ENCODE data around the gene TRAK2.

The TRAK2 gene

DNA sequence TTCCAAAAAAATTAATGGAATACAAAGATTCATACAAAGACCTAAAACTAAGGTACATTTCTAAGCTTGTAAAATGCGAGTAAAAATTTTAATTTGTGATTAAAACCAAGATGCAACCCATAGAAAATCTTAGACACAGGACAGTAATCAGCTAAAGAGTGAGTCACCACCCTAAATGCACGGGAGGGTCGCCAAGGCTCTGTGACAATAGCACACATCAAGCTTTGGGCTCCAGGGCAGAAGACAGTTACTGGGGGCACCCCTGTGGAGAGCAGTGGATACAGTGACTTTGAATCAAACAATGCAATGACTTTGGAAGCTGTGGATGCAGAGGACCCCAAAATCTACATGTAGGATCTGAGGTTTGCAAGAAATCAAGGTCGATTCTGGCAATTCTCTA, 101.7 kb downstream of the TRAK2 start:
- H3K4me3 ChIP-seq (ENCODE audit: low read depth, low read length) = no peak overlapping the region
- DNase-seq (ENCODE audit: low read depth) = no peak
- TF ChIP-seq, protein P1, sequence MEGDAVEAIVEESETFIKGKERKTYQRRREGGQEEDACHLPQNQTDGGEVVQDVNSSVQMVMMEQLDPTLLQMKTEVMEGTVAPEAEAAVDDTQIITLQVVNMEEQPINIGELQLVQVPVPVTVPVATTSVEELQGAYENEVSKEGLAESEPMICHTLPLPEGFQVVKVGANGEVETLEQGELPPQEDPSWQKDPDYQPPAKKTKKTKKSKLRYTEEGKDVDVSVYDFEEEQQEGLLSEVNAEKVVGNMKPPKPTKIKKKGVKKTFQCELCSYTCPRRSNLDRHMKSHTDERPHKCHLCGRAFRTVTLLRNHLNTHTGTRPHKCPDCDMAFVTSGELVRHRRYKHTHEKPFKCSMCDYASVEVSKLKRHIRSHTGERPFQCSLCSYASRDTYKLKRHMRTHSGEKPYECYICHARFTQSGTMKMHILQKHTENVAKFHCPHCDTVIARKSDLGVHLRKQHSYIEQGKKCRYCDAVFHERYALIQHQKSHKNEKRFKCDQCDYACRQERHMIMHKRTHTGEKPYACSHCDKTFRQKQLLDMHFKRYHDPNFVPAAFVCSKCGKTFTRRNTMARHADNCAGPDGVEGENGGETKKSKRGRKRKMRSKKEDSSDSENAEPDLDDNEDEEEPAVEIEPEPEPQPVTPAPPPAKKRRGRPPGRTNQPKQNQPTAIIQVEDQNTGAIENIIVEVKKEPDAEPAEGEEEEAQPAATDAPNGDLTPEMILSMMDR (IDR thresholded peaks at IDR 0.05; ENCODE audit: control insufficient read depth, extremely low read depth, insufficient read depth) = no peak

DNA sequence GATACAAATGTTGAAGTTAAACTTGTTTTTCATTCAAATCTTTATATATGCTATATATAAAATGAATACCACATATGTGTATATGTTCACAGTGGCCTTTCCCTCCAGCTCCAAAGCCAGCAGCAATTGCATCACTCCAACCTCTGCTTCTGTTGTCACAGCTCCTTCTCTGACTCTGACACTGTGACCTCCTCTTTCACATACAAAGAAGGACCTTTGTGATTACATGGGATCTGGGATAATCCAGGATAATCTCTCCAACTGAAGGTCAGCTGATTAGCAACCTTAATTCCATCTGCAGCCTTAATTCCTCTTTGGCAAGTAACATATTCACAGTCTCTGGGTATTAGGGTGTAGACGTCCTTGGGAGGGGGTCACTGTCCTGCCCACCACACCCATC, 102.5 kb downstream of the TRAK2 start:
- no peak overlapping the region for H3K4me3 ChIP-seq (ENCODE audit: low read depth, low read length)
- no peak for DNase-seq (ENCODE audit: low read depth)
- TF ChIP-seq, protein P1 (IDR thresholded peaks at IDR 0.05; ENCODE audit: control insufficient read depth, extremely low read depth, insufficient read depth) = no peak

DNA sequence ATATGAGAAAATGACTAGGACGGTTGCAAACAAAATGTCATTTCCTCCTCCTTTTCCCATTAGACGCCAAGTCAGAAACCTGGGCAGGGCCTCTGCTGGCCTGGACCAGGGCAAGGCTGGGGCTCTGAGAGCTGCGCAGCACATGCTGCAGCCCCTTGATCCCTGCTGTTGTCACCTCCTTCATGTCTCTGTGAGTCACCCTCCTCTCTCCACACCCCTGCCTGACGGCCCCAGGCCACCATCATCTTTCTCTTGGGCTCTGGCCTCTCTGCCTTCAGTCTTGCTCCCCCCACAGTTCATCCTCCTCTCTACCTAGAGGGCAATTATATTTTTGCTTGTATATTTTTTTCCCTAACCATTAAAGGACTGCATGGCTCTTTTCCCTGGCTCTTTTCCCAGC, 104.1 kb downstream of the TRAK2 start:
- TF ChIP-seq, protein P1 (IDR thresholded peaks at IDR 0.05; ENCODE audit: control insufficient read depth, extremely low read depth, insufficient read depth) = no peak
- H3K4me3 ChIP-seq (ENCODE audit: low read depth, low read length) = no peak overlapping the region
- no peak for DNase-seq (ENCODE audit: low read depth)

DNA sequence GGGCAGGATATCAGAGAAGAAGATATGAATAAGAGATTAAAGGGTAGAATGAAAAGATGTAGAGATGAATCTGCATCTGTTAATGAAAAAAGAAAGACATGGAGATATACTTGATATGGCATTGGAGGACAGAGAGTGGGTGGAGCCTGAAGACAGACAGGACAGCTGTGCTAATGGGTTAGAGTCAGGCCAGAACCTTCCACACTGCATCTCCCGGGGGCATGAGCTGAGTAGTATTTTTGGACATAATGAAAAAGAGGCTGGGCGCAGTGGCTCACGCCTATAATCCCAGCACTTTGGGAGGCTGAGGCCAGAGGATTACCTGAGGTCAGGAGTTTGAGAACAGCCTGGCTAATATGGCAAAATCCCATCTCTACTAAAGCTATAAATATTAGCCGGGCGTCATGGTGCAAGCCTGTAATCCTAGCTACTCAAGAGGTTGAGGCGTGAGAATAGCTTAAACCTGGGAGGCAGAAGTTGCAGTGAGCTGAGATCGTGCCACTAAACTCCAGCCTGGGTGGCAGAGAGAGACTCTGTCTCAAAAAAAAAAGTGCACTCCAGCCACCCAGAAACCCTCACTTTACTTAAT, 105.5 kb downstream of the TRAK2 start:
- TF ChIP-seq, protein P1 (IDR thresholded peaks at IDR 0.05; ENCODE audit: control insufficient read depth, extremely low read depth, insufficient read depth) = no peak
- no peak overlapping the region for H3K4me3 ChIP-seq (ENCODE audit: low read depth, low read length)
- DNase-seq (ENCODE audit: low read depth) = no peak

DNA sequence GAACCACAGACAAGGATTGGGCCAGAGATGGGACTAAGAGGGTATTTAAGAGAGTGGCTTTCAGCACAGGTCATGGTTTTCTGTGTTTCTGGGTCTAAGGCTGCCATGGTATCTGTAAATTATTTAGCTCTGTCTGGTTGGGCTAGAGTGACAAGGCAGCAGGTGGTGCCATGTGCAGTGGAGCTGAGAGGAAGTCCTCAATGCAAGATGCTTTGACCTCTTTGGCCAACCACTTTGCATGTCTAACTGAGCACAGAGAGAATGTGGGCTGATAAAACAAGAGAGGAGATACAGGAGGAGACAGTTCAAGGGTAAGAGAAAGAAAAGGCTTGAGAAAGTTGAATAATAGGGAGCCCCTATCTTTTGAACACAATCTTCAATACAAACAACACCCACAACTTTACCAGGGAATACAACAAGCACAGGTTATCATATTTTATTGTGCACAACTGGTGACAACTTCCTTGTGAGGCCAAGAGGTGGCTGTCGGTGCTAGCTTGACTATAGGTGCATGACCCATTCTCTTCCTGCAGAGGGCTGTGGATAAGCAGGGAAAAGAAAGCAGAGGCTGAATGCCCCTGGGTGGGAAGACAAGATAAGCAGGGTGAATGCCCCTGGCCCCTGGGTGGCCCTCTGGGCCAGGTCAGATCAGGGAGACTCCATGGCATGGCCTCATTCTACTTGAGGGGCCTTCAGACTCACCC, 106.4 kb downstream of the TRAK2 start:
- DNase-seq (ENCODE audit: low read depth) = no peak
- TF ChIP-seq, protein P1 (IDR thresholded peaks at IDR 0.05; ENCODE audit: control insufficient read depth, extremely low read depth, insufficient read depth) = no peak
- H3K4me3 ChIP-seq (ENCODE audit: low read depth, low read length) = no peak overlapping the region

DNA sequence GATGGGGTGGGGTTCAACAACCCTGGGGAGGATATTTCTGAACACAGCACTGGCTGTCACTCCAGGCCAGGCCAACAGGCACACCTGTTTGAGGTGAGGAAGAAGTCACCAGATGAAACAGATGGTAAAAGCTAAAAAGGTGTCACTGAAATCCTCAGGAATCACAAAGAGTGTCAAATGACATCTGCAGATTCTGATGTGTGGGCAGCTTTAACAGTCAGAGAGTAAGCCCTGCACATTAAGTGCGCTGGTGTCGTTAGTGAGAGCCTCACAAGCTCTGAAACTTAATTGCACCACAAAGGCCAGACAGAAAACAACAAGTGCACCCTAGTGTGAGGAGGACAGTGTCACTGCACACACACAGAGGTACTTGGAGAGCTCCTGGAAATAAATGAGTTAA, 107.7 kb downstream of the TRAK2 start:
- H3K4me3 ChIP-seq (ENCODE audit: low read depth, low read length) = no peak overlapping the region
- DNase-seq (ENCODE audit: low read depth) = no peak
- TF ChIP-seq, protein P1 (IDR thresholded peaks at IDR 0.05; ENCODE audit: control insufficient read depth, extremely low read depth, insufficient read depth) = no peak

DNA sequence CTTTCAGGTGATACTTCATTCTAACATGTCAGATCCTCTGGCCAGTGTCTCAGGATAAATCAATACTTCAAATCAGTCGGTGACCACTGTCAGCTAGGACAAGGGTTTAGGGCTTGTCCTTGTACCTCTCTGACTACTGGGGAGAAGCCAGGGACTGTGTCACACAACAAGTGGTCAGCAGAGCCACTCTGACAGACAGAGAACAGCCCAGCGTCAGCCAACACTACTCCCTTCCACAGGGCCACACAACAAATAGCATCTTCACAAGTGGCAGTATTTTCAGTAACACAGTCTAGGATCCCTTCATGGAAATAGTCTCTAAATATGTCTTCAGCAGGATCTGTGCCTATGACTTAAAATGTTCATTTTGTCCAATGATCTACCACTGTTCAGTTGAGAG, 108.3 kb downstream of the TRAK2 start:
- DNase-seq (ENCODE audit: low read depth) = no peak
- TF ChIP-seq, protein P1 (IDR thresholded peaks at IDR 0.05; ENCODE audit: control insufficient read depth, extremely low read depth, insufficient read depth) = no peak

More for the DNA sequence above, 108.3 kb downstream of the TRAK2 start:
- H3K4me3 ChIP-seq (ENCODE audit: low read depth, low read length) = no peak overlapping the region
